HFFc6 (cell line): Measurements from ENCODE around the gene JAKMIP3. TPM values are rescaled to one million over a fixed set of nuclear protein-coding genes. Genes with fewer than 3 reads are reported as not detected.

Experiments
- DNase-seq: peaks from one replicate; pipeline ENCODE4 v3.0.0-alpha.2; 2018
- H3K27ac Mint-ChIP-seq: 2 replicates; pipeline ENCODE4 v1.8.0; 2020; ENCODE audit warnings: mild to moderate bottlenecking, mixed read lengths
- H3K27me3 Mint-ChIP-seq: 2 replicates; pipeline ENCODE4 v1.8.0; 2021; ENCODE audit warnings: mild to moderate bottlenecking, moderate library complexity, mixed read lengths; ENCODE audit not compliant: insufficient read depth
- H3K36me3 Mint-ChIP-seq: 2 replicates; pipeline ENCODE4 v1.8.0; 2021; ENCODE audit warnings: low read depth, mixed read lengths
- H3K4me1 Mint-ChIP-seq: 2 replicates; pipeline ENCODE4 v1.8.0; 2020; ENCODE audit warnings: low read depth, mixed read lengths
- H3K4me3 Mint-ChIP-seq: 2 replicates; pipeline ENCODE4 v1.8.0; 2020; ENCODE audit warnings: mild to moderate bottlenecking, moderate library complexity, mixed read lengths
- H3K9me3 Mint-ChIP-seq: 2 replicates; pipeline ENCODE4 v1.8.0; 2020; ENCODE audit warnings: mild to moderate bottlenecking, mixed read lengths
- CTCF ChIP-seq: fragments of 200-600 bp; sonication (generic); IDR thresholded peaks from 2 replicates; pipeline ENCODE4 v1.5.0; 2021; ENCODE audit warnings: antibody characterized with exemption, mild to moderate bottlenecking
- total RNA-seq, 6 experiments: library from RNA; stranded (reverse); fragmentation: NEBNext Ultra II Directional; extraction: Animal tissue kit (Norgen Biotek cat#: 25700); gene quantifications; 2 replicates in 1 of 6; 3 replicates in 5 of 6; pipeline ENCODE4 v1.2.3, GENCODE V29; 2021

Gene JAKMIP3
- total RNA-seq, 6 experiments from 2014 or later = 0.05 to 0.19 (median 0.13) TPM

- H3K4me3 Mint-ChIP-seq = no peak overlapping the region
These were observed 44.7 kb upstream of the JAKMIP3 start for GRCh38 chr10:132021046-132021445.

GRCh38 chr10:132021504-132022143 lies 44.1 kb upstream of the JAKMIP3 start:
- no peak overlapping the region for H3K4me3 Mint-ChIP-seq
- H3K4me1 Mint-ChIP-seq = peaks cover 9% of the 10 kb centered on the region
- peaks cover 31% of the 10 kb centered on the region for H3K27me3 Mint-ChIP-seq
- no peak overlapping the region for H3K27ac Mint-ChIP-seq
- no peaks in the 10 kb centered on the region for H3K9me3 Mint-ChIP-seq
- no peak for TF ChIP-seq CTCF
- no peaks in the 10 kb centered on the region for H3K36me3 Mint-ChIP-seq
- no peak for DNase-seq

More at GRCh38 chr10:132021046-132021445, 44.7 kb upstream of the JAKMIP3 start:
- H3K27ac Mint-ChIP-seq = no peak overlapping the region
- H3K27me3 Mint-ChIP-seq = peaks cover 34% of the 10 kb centered on the region
- no peak for TF ChIP-seq CTCF
- H3K4me1 Mint-ChIP-seq = peaks cover 9% of the 10 kb centered on the region
- no peak for DNase-seq
- no peaks in the 10 kb centered on the region for H3K9me3 Mint-ChIP-seq
- H3K36me3 Mint-ChIP-seq = no peaks in the 10 kb centered on the region

GRCh38 chr10:132022241-132022640 lies 43.5 kb upstream of the JAKMIP3 start:
- no peak overlapping the region for H3K4me3 Mint-ChIP-seq
- peaks cover 12% of the 10 kb centered on the region for H3K4me1 Mint-ChIP-seq
- no peak overlapping the region for H3K27ac Mint-ChIP-seq
- H3K27me3 Mint-ChIP-seq = peaks cover 31% of the 10 kb centered on the region
- no peaks in the 10 kb centered on the region for H3K36me3 Mint-ChIP-seq
- no peaks in the 10 kb centered on the region for H3K9me3 Mint-ChIP-seq
- TF ChIP-seq CTCF = no peak
- DNase-seq = no peak

GRCh38 chr10:132023092-132023811 lies 42.5 kb upstream of the JAKMIP3 start:
- Mint-ChIP-seq H3K36me3 (no peaks in the 10 kb centered on the region), H3K9me3 (no peaks in the 10 kb centered on the region), H3K4me1 (peaks cover 20% of the 10 kb centered on the region), H3K4me3 (peak overlapping the region; percentile 50; the same call in 1 of the 2 replicates), H3K27ac (no peak overlapping the region), H3K27me3 (peaks cover 38% of the 10 kb centered on the region)
- peak; percentile 90 for TF ChIP-seq CTCF
- peak; percentile 59 for DNase-seq

GRCh38 chr10:132027423-132027983 lies 38.2 kb upstream of the JAKMIP3 start:
- H3K36me3 Mint-ChIP-seq = no peaks in the 10 kb centered on the region
- peaks cover 20% of the 10 kb centered on the region for H3K4me1 Mint-ChIP-seq
- no peak overlapping the region for H3K4me3 Mint-ChIP-seq
- H3K9me3 Mint-ChIP-seq = no peaks in the 10 kb centered on the region
- no peak overlapping the region for H3K27ac Mint-ChIP-seq
- H3K27me3 Mint-ChIP-seq = peaks cover 59% of the 10 kb centered on the region
- peak; percentile 40 for DNase-seq
- TF ChIP-seq CTCF = no peak
